ENCODE data around the gene ZNF26.

The ZNF26 gene

DNA sequence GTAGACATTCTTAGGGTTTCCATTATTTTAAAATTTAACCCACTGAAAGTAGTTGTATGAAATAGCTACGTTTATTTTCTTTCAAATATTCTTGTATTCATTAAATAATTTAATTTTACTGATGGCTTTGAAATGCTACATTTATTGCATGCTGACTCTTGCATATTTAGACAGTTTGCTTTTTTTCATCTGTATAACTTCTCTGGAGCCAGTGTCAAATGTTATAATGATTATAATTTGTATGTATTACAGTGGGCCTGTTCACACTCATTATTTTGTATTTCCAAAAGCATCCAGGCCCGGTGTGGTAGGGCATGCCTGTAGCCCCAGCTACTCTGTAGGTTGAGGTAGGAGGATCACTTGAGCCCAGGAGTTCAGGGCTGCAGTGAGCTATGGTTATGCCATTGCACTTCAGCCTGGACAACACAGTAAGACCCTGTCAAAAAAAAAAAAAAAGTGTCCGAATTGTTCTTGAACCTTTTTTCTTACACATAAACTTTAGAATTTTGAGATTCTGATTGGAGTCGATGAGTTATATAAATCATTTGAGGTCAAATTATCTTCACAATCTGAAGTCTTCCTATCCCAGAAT, 52.0 kb downstream of the ZNF26 start:
- no peak overlapping the region for H2AK5ac ChIP-seq (ENCODE audit: low read length)
- H3K79me2 ChIP-seq (ENCODE audit: control insufficient read depth, insufficient read depth, low read length, poor library complexity): peaks cover 6% of the 10 kb centered on the region
- H3K23ac ChIP-seq (ENCODE audit: low read length): no peak overlapping the region
- H3K27me3 ChIP-seq (ENCODE audit: insufficient read depth, low read length): no peaks in the 10 kb centered on the region
- H2BK12ac ChIP-seq (ENCODE audit: low read length): no peak overlapping the region
- H3K9me3 ChIP-seq (ENCODE audit: insufficient read depth, low read depth, low read length): peaks cover 10% of the 10 kb centered on the region
- peak overlapping the region; percentile 51 for H3K4me2 ChIP-seq (ENCODE audit: low read length)
- H4K91ac ChIP-seq (ENCODE audit: low read depth, low read length): no peak overlapping the region
- H2BK5ac ChIP-seq (ENCODE audit: low read depth, low read length, poor library complexity): no peak overlapping the region
- H4K12ac ChIP-seq (ENCODE audit: low read depth, low read length): no peak overlapping the region
- no CpG with 5 or more reads among the region's 4 CpGs for WGBS (ENCODE audit: extremely low coverage, insufficient coverage, insufficient read length)
- H3K4ac ChIP-seq (ENCODE audit: low read depth, low read length): peak overlapping the region; percentile 95
- H3K27ac ChIP-seq (ENCODE audit: low read depth, low read length): no peak overlapping the region
- peaks cover 6% of the 10 kb centered on the region for H3K79me1 ChIP-seq (ENCODE audit: low read length)
- DNase-seq: peak in 1 of 2 donors; percentile 1
- no peak overlapping the region for H3K18ac ChIP-seq (ENCODE audit: low read length)
- H3K14ac ChIP-seq (ENCODE audit: low read length): no peak overlapping the region
- H4K8ac ChIP-seq (ENCODE audit: low read depth, low read length): no peak overlapping the region
- H3K4me3 ChIP-seq (ENCODE audit: low read depth, low read length): peak overlapping the region; percentile 50
- H3K4me1 ChIP-seq (ENCODE audit: control insufficient read depth in 1 of 2, insufficient read depth in 2 of 2, low read length in 2 of 2): no peaks in the 10 kb centered on the region
- no peak overlapping the region for H2BK120ac ChIP-seq (ENCODE audit: insufficient read depth, low read length, poor library complexity)
- no peak overlapping the region for H3K9ac ChIP-seq (ENCODE audit: low read length)
- no peak overlapping the region for H2AFZ ChIP-seq (ENCODE audit: insufficient read depth, low read length, poor library complexity)
- peaks cover 11 to 12% of the 10 kb centered on the region in 2 experiments for H3K36me3 ChIP-seq (ENCODE audit: control insufficient read depth in 1 of 2, insufficient read depth in 2 of 2, low read length in 2 of 2)

- no peaks in the 10 kb centered on the region for H3K79me1 ChIP-seq (ENCODE audit: low read length)
- no peak overlapping the region for H4K12ac ChIP-seq (ENCODE audit: low read depth, low read length)
- no peaks in the 10 kb centered on the region for H3K27me3 ChIP-seq (ENCODE audit: insufficient read depth, low read length)
- H3K79me2 ChIP-seq (ENCODE audit: control insufficient read depth, insufficient read depth, low read length, poor library complexity): no peaks in the 10 kb centered on the region
- H3K9ac ChIP-seq (ENCODE audit: low read length): no peak overlapping the region
- H2BK12ac ChIP-seq (ENCODE audit: low read length): no peak overlapping the region
- no peak overlapping the region for H2AFZ ChIP-seq (ENCODE audit: insufficient read depth, low read length, poor library complexity)
- H3K9me3 ChIP-seq (ENCODE audit: insufficient read depth, low read depth, low read length): peaks cover 26% of the 10 kb centered on the region
- no peak overlapping the region for H2BK5ac ChIP-seq (ENCODE audit: low read depth, low read length, poor library complexity)
- H3K14ac ChIP-seq (ENCODE audit: low read length): no peak overlapping the region
- no peak overlapping the region for H4K8ac ChIP-seq (ENCODE audit: low read depth, low read length)
- H3K18ac ChIP-seq (ENCODE audit: low read length): no peak overlapping the region
- no peak overlapping the region for H3K4me2 ChIP-seq (ENCODE audit: low read length)
- H2AK5ac ChIP-seq (ENCODE audit: low read length): no peak overlapping the region
- no peaks in the 10 kb centered on the region for H3K4me1 ChIP-seq (ENCODE audit: control insufficient read depth in 1 of 2, insufficient read depth in 2 of 2, low read length in 2 of 2)
- no CpG with 5 or more reads among the region's 3 CpGs for WGBS (ENCODE audit: extremely low coverage, insufficient coverage, insufficient read length)
- peaks cover 43 to 64% of the 10 kb centered on the region in 2 experiments for H3K36me3 ChIP-seq (ENCODE audit: control insufficient read depth in 1 of 2, insufficient read depth in 2 of 2, low read length in 2 of 2)
- H2BK120ac ChIP-seq (ENCODE audit: insufficient read depth, low read length, poor library complexity): no peak overlapping the region
- no peak overlapping the region for H3K23ac ChIP-seq (ENCODE audit: low read length)
- H4K91ac ChIP-seq (ENCODE audit: low read depth, low read length): no peak overlapping the region
- no peak overlapping the region for H3K4me3 ChIP-seq (ENCODE audit: low read depth, low read length)
- H3K4ac ChIP-seq (ENCODE audit: low read depth, low read length): no peak overlapping the region
- no peak overlapping the region for H3K27ac ChIP-seq (ENCODE audit: low read depth, low read length)
- no peak for DNase-seq
These were observed 60.5 kb downstream of the ZNF26 start for GRCh38 chr12:133046698-133047097.

- no peaks in the 10 kb centered on the region for H3K79me1 ChIP-seq (ENCODE audit: low read length)
- no peaks in the 10 kb centered on the region for H3K79me2 ChIP-seq (ENCODE audit: control insufficient read depth, insufficient read depth, low read length, poor library complexity)
- H2BK5ac ChIP-seq (ENCODE audit: low read depth, low read length, poor library complexity): no peak overlapping the region
- no peak overlapping the region for H2BK120ac ChIP-seq (ENCODE audit: insufficient read depth, low read length, poor library complexity)
- H3K27ac ChIP-seq (ENCODE audit: low read depth, low read length): no peak overlapping the region
- peaks cover 14 to 18% of the 10 kb centered on the region in 2 experiments for H3K36me3 ChIP-seq (ENCODE audit: control insufficient read depth in 1 of 2, insufficient read depth in 2 of 2, low read length in 2 of 2)
- H4K12ac ChIP-seq (ENCODE audit: low read depth, low read length): no peak overlapping the region
- H3K4me3 ChIP-seq (ENCODE audit: low read depth, low read length): no peak overlapping the region
- peaks cover 20% of the 10 kb centered on the region for H3K9me3 ChIP-seq (ENCODE audit: insufficient read depth, low read depth, low read length)
- H3K23ac ChIP-seq (ENCODE audit: low read length): no peak overlapping the region
- H3K4me2 ChIP-seq (ENCODE audit: low read length): no peak overlapping the region
- WGBS (ENCODE audit: extremely low coverage, insufficient coverage, insufficient read length): no CpG with 5 or more reads among the region's 5 CpGs
- no peak overlapping the region for H2AFZ ChIP-seq (ENCODE audit: insufficient read depth, low read length, poor library complexity)
- no peak for DNase-seq
- no peak overlapping the region for H4K8ac ChIP-seq (ENCODE audit: low read depth, low read length)
- H3K18ac ChIP-seq (ENCODE audit: low read length): no peak overlapping the region
- H3K14ac ChIP-seq (ENCODE audit: low read length): no peak overlapping the region
- no peak overlapping the region for H3K9ac ChIP-seq (ENCODE audit: low read length)
- H2AK5ac ChIP-seq (ENCODE audit: low read length): no peak overlapping the region
- no peak overlapping the region for H3K4ac ChIP-seq (ENCODE audit: low read depth, low read length)
- H2BK12ac ChIP-seq (ENCODE audit: low read length): no peak overlapping the region
- no peaks in the 10 kb centered on the region for H3K27me3 ChIP-seq (ENCODE audit: insufficient read depth, low read length)
- H4K91ac ChIP-seq (ENCODE audit: low read depth, low read length): no peak overlapping the region
- H3K4me1 ChIP-seq (ENCODE audit: control insufficient read depth in 1 of 2, insufficient read depth in 2 of 2, low read length in 2 of 2): no peaks in the 10 kb centered on the region
These were observed 71.3 kb downstream of the ZNF26 start for GRCh38 chr12:133057446-133057845.

GRCh38 chr12:133058203-133059113, 72.3 kb downstream of the ZNF26 start:
- peak in 1 of 2 donors; percentile 2 for DNase-seq
- Histone ChIP-seq H3K4me2 (ENCODE audit: low read length) (no peak overlapping the region), H3K4ac (ENCODE audit: low read depth, low read length) (no peak overlapping the region), H3K36me3 (ENCODE audit: control insufficient read depth in 1 of 2, insufficient read depth in 2 of 2, low read length in 2 of 2) (peaks cover 14 to 17% of the 10 kb centered on the region in 2 experiments), H4K91ac (ENCODE audit: low read depth, low read length) (no peak overlapping the region), H3K79me1 (ENCODE audit: low read length) (no peaks in the 10 kb centered on the region), H4K8ac (ENCODE audit: low read depth, low read length) (no peak overlapping the region), H3K9me3 (ENCODE audit: insufficient read depth, low read depth, low read length) (peaks cover 19% of the 10 kb centered on the region), H2BK120ac (ENCODE audit: insufficient read depth, low read length, poor library complexity) (no peak overlapping the region), H3K79me2 (ENCODE audit: control insufficient read depth, insufficient read depth, low read length, poor library complexity) (no peaks in the 10 kb centered on the region), H2AK5ac (ENCODE audit: low read length) (no peak overlapping the region), H2AFZ (ENCODE audit: insufficient read depth, low read length, poor library complexity) (no peak overlapping the region), H3K4me1 (ENCODE audit: control insufficient read depth in 1 of 2, insufficient read depth in 2 of 2, low read length in 2 of 2) (no peaks in the 10 kb centered on the region), H3K9ac (ENCODE audit: low read length) (no peak overlapping the region), H2BK5ac (ENCODE audit: low read depth, low read length, poor library complexity) (no peak overlapping the region), H3K27me3 (ENCODE audit: insufficient read depth, low read length) (no peaks in the 10 kb centered on the region), H3K23ac (ENCODE audit: low read length) (no peak overlapping the region), H3K14ac (ENCODE audit: low read length) (no peak overlapping the region), H3K27ac (ENCODE audit: low read depth, low read length) (no peak overlapping the region), H2BK12ac (ENCODE audit: low read length) (no peak overlapping the region), H4K12ac (ENCODE audit: low read depth, low read length) (no peak overlapping the region), H3K4me3 (ENCODE audit: low read depth, low read length) (no peak overlapping the region), H3K18ac (ENCODE audit: low read length) (no peak overlapping the region)
- WGBS (ENCODE audit: extremely low coverage, insufficient coverage, insufficient read length): no CpG with 5 or more reads among the region's 8 CpGs

Data from trophoblast cell (in vitro differentiated cells and primary cell).